ENCODE data around the gene DGAT2.

The DGAT2 gene

DNA sequence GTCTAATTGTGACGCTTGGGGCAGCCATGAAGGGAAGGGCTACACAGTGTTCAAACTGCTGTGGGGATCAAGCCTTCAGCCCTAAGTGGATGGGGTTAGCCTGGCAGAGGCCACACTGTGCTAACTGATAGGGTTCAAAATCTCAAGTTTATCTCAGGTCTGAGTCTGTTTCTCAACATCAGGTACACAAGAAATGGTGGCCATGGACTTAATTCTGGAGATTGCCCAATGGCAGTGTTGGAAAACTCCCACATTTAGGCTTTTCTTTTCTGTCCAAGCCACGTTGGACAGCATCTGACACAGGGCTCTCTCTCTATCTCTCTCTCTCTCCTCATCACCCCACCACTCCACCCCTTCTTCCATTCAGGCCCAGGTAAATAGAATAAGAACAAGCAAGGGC, 10.9 kb upstream of the DGAT2 start:
- DNase-seq: no peak

DNA sequence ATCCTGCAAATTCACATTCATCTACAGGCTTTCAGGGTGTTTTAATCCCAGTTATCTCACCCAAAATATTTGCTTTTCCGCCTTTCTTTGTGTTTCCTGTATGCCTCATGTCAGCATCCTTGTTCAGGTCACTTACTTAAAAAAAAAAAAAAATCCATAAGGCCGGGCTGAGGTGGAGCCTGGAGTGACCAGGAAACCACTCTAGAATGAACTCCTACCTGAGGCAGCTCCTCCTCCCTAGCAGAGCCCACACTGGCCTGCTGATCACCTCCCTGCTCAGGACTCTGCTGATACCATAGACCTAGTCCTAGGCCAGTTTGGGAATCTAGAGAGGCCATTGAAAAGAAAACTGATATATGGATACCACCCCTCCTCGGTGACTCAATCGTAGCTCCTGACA, 8.7 kb upstream of the DGAT2 start:
- DNase-seq: no peak

DNA sequence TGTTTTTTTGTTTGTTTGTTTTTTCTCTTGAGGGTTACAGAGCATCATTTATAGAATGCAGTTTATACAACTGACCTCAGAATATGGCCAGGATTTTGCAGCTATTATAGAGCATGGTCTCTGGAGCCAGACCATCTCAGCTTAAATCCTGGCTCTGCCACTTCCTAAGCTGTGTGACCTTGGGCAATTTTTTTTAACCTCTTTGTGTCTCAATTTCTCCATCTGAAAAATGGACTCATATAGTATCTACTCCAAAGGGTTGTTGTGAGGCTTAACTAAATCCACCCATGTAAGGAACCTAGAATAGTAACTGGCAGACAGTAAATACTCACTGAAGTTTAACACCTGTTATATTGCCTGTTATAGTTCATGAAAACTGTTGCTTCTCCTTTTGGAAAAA, 8.3 kb upstream of the DGAT2 start:
- DNase-seq: no peak

DNA sequence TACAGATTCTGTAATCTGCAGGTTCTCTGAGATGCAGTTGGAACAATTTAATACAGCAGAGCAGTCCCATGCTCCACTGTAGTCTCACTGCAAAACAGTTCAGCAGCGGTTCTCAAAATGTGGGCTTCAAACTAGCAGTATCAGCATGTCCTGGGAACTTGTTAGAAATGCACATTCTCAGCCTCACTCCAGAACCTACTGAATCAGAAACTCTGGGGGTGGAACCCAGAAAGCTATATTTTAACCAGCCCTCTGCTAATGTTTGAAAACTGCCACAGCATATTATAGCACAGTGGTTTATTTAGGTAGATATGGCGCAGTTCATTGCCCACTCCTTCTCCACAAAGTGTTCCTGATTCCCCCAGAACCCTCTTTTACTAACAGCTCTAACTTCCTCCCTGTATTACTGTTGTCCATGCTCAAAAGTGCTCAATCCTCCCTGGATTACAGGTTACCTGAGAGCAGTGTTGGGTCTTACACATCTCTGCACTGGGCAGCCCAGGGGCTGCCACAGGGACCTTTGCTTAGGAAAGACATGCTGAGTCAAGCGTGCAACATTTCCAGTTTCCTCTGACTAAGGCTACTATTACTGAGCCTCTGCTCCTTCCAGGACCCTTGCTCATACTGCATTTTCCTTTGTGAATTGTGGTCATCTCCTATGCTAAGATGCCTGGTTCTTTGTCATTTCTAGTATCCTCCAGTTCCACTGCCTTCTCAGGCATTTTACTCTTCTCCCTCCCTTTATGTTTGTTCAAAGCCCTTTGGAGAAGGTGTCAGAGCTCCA, 7.7 kb upstream of the DGAT2 start:
- DNase-seq: no peak

DNA sequence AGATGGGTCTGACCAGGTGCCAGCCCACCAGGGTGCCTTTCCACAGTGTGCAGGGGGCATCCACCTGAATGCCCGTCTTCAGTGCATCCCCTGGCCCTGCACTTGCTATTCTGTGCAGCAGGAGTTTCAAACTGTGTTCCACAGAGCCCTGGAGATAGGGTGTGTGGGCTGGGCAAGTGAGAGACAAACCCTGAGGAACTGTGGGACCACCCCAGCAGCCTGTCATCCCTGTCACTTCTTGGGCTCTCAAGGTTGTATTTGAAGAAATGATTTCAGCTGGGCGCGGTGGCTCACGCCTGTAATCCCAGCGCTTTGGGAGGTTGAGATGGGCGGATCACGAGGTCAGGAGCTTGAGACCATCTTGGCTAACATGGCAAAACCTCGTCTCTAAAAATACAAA, 6.4 kb upstream of the DGAT2 start:
- DNase-seq: no peak

DNA sequence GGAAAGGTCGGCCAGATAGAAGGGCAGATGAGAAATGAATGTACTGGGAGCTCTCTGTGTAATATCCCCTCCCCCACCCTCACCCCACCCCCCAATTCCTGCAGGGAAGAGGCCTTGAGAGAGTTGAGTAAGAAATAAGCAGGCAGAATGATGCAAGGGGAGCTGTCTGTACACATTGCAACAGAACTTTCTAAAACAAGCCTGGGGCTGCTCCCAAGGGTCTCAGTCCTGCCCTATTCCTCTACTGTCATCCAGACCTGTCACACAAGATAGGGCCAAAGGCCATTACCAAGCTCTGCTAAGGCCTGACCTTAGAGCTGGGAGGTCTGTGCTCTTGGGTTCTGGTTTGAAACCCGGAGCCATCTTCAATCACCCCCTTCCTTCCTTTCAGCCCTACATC, 5.7 kb upstream of the DGAT2 start:
- DNase-seq: no peak

DNA sequence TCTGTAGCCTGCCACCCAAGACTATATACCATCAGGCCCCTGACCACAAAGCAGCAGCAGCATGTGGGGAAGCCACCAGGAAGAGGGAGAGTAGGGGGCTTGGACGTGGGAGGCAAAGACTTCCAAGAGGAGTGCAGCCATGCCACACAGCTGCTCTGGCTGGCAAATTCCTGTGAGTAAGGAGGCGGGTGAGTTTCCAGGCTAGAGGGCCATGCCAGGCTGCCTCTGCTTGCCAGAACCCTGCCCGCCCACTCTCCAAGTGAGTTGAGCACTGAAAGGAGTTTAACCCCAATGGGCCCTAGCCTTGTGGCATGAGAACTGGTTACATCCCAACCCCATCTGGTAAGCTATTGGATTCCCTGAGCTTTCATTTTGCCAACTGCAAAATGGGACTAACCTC, 4.7 kb upstream of the DGAT2 start:
- no peak for DNase-seq

DNA sequence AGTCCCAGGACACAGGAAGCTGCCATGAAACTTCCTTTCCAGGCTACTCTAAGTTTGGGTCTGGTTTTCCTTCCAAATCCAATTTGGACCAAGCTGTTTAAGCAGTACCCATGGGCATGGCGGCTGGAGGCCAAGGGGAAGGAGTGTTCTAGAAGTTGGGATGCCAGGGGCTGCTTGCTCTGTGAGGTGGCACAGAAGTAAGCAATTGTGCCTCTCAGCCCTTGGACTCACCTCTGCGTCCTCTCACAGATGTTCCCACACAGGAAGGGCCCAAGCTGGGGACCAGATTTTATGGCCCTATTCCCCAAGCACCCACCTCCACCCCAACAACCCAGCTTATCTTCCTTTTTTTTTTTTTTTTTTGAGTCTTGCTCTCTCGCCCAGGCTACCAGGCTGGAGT, 3.5 kb upstream of the DGAT2 start:
- no peak for DNase-seq

DNA sequence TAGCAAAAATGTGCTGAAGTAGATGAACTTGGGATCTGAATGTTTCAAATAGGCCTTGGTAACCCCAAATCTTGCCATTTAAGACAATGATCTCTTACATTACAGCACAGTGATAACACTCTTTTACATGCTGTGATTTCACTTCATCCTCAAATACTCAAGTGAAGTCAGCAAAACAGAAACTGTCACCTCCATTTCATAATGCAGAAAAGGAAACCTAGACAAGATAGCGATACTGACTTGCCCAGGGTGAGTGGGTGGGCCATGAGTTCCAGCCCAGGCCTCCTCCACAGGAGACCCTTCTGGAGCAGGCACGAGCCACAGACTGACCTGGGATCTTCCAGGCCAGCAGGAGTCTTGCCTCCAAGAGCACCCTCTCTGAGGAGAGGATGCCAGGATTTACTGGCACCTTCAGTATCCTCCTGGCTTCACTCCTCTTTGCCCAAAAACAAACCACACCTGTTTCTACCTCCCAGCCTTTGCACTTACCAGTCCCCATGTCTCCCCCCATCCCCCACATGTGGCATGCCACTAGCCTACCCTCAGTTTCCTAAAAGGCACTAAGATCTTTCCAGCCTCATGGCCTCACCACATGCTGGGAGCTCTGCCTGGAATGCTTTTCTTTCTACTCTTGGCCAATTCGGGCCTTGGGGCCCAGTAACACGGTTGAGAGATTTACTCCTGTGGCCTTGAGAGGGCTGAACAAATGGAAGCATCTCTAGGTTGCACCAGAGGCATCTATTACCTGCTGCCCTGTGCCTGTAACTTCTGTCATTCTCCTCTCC, 1.9 kb upstream of the DGAT2 start:
- no peak for DNase-seq

DNA sequence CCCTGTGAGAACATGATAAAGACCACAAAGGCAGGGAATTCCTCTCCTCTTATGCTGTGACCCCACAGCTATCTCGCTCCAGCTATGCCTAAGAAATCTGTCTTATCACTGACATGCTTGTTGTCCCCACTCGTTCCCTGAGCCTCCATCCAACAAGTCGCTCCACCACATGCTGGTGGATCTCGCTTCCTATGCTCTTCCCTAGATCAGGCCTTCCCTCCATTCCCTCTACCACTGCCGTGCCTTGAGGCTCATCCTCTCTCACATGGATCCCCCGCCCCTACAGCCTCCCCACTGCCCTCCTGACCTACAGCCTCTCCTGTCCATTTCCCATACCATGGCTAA, 1.4 kb upstream of the DGAT2 start:
- DNase-seq: no peak

DNA sequence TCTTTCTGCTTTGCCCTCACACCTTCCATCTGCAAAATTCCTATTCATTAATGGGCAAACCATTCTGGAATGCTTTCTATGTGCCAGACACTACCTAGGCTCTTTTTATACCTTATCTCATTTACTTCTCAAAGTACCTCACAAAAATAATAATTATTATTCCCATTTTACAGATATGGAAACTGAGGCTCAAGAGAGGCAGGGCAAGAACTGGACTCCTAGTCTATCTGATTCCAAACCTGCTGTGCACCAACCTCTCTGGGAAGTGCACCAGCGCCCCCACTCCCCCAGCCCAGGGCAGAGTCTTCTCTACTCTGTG, 826 bp upstream of the DGAT2 start:
- no peak for DNase-seq

DNA sequence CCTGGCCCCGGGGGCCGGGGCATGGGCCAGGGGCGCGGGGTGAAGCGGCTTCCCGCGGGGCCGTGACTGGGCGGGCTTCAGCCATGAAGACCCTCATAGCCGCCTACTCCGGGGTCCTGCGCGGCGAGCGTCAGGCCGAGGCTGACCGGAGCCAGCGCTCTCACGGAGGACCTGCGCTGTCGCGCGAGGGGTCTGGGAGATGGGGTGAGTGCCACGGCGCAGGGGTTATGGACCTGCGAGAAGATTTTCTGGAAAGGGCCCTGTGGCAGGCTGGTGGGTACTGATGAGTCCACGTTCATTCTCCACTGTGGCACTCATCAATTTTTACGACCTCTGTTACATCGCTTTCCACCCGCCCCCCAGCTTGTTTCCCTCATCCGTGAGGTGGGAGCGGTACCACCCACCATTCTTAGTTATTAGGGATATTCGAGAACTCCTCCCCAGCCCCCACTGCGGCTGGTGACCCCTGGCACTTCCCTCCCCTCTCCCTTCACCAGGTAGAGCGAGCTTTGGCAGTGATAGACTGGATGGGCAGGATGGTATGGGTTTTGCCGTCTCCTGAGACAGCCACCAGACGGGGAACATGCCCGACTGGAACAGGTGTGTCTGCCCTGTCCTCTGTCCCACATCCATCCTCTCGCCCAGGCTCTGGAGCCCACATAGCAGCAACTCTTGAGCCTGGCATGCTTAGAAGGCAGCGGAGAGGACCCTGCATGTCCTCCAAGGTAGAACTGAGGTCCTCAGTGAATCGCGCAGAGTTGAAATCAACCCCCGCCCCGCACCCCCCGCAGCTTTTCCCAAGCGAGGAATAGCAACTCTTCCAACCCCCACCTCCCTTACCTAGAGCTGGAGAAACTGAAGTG, 562 bp downstream of the DGAT2 start:
- DNase-seq: no peak

DNA sequence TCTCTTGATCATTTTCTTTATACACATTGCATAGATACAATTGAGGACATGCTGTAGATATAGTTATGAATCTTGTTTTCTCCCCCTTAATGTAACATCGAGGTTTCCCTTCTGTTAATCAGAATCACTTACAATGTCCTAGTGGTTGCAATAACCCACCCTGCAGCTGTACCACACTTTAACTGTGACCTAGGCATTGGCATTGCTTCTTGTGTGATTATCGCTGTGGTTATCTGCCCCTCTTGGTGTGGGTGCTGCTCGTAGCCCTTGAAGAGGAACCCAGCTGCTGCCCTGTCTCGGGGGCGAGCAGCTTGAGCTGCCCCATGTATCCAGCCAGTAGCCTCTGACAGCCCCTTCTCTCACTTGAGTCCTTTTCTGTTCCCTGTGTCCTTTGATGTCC, 1.5 kb downstream of the DGAT2 start:
- no peak for DNase-seq

DNA sequence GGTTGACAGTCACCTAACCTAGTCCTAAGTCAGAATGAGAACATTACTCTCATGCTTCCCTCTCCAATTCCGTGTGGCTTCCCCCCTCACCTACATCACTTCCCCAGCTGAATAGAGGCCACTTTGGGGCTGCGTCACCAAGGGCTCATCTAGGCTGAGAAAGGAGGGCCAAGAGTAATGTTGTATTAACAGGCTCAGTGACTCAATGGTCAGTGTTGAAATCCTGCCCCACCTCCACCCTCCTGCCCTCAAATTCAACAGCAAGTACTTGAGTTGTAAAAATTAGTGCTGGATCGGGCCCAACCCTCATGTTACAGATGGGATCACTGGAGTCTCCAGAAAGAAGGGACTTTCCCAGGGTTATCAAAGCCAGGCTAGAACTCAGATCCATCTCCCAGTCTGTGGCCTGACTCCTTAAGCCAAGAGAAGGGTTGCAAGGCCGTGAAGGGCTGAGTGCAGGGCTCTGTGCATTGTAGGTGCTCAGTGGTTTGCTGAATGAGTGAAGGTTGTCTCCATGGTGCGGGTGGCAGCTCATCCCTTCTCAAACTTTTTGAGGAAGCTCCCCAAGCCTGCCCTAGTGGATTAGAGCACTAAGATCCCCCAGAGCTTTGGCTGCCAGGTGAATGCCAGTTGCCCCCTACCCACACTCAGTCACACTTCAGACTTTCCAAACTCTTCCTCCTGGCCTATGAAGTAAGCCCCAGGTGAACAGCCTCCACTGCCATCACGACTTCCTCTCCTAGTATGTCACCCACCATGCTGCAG, 3.2 kb downstream of the DGAT2 start:
- DNase-seq: no peak

DNA sequence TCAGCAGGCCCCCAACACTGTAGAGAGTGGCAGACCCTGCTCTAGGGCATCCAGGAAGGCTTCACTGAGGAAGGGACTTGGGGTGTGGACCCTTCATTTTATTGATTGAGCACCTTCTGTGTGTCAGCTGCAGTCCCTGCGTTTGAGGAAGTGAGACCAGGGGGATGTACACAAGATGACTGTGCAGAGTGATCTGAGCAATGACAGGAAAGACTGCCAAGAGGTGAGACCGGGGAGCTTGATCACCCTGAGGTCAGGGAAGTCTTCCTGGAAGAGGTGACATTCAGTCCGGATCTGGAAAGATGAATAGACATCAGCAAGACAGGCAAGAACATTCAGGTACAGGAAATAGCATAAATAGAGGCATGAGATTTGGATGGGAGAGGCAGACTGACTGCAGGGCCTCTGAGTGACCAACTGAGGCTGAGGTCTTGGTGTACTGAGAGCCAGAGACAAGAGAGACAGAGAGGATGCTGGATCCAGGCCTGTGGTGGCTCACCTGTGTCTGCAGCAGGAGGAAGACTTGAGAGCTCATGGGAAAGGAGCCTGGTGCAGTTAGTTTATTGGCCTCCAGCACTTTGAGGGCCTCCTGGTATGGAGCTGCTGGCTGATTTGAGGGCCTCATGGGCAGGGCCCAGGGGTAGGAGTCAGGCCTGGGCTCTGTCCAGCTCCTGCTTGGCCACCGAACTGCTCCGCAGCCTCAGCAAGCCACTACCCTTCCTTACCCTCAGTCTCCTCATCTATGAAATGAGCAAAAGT, 5.2 kb downstream of the DGAT2 start:
- no peak for DNase-seq

DNA sequence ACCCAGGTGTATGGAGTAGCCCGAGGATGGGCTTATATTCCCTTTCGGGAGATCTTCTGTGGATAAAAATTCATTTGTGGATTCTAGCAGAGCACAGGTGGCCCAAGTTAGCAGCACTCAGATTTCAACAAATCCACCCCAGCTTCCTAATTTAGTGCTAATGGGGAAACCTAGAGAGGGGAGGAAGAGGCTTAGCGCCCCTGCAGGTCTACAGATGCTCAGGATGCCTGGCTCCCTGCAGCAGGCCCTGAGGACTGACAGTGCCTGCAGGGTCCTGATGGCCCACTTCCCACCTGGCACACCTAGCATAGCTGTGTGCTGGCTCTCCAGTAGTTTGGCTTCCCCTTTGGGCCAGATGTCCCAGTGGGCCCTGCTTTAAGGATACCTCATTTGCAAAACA, 6.5 kb downstream of the DGAT2 start:
- DNase-seq: no peak

DNA sequence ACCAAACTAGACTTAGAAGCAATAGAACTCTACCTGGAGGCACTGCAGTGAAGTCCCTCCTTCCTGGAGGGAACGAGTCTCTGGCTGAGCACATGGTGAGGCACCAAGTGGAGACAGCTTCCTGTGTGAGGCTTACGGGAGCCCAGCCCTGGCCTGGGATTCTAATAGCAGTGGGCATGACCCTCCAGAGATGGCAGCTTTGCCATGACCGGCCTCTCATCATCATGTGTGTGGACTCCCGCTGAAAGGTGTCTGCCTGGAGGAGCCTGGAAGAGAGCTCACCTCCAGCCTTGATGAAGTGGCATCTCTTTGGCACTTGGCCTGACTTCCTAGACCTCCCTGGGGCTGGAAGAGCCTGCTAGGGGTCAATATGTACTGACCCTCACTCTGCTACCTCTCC, 8.0 kb downstream of the DGAT2 start:
- no peak for DNase-seq

DNA sequence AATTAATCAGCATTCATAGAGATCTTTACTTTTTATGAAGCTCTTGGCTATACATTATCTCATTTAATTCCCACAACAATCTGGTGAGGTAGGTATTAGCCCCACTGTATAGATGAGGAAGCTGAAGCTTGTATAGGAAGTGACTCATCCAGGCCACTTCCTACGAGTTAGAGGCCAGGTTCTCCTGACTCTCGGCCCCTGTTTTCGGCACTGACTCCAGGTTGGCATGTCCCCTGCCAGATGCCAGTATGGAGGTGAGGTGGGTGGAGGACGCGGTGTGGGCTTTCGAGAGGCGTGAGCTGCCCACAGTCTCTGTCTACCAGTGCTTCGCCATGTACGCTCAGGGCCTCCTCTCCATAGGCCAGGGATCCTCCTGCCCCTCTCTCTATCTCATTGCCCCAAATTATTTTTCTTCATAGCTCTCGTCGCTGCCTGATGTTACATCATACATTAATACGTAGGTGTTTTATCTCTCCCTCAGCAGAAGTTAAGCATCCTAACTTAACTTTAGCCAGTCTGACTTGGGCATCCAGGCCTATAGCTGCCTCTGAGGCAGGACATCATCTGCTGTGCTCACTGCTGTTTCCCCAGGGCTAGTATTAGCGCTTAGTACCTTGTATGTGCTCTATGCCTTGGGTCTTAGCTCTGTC, 9.0 kb downstream of the DGAT2 start:
- DNase-seq: no peak

DNA sequence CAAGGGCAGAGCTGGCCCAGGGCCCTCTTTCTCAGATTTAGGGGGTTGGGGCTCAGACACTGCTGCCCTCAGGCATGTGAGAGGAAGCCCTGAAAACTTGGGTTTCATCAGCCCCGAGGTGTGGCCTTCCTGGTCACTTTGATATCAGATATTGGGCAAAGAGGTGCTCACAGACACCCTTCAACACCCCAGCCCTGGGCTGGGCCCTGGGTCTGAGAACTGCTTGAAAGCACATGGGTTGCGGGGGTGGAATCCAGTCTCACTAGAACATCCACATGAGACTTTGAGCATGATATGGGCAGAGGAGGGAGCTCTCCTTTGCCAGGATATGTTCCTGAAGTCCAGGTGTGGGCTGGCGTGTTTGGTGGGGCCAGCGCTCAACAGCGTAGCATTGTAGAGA, 10.4 kb downstream of the DGAT2 start:
- no peak for DNase-seq

DNA sequence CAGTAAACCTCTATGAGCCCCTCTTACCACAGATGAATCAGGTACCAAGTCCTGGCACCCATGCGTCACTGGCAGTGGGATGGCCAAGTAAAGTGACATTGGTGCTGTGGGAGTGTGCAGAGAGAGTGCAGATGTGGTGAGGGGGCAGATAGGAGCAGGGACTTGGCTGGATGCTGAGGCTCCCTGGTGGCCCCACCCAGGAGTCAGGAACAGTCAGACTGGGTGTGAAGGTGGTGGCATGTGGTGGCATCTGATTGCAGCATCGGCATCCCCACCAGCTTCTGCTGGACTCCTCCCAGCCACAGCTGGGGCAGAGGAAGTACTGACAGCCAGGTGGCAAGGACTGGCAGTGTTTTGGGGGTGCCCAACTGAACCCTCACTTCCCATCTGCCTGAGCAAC, 11.4 kb downstream of the DGAT2 start:
- no peak for DNase-seq

DNA sequence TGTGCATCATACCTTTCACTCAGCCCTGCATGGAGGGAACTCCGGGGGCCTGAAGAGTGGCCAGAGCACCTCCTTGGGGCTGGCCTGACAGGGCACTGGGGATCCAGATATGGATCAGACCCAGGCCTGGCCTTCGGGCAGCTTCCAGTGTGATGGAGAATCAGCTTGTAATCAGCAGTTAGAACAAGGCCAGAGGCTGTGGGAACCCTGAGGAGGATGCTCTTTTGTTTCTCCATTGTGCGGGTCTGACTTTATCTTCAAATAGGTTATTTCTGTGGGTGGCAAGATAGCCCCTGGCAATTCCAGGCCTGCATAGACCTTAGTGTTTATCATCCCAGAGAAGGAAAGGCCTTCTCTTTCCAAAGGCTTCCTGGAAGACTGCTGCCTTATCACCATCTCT, 12.3 kb downstream of the DGAT2 start:
- DNase-seq: no peak

DNA sequence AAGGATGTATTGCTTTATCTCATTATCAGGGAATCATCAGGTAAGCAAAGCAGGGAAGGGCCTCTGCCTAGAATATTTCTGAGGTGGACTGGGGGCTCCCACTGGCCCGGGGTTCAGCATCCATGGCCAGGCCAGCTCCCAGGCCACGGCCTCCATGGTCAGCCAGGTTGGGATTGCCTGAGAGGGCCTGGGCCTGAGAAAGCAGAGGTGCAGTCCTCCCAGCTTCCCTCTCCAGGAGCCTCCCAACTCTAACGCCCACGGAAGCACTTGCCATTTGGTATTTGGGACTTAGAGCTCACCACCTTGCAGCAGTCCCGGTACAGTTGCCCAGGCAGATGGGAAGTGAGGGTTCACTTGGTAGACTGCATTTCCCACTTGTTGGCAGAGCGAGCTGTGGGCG, 12.7 kb downstream of the DGAT2 start:
- DNase-seq: no peak

Data from NCI-H82 (cell line).